Measurements from ENCODE around the gene MIA. TPM values are rescaled to one million over a fixed set of nuclear protein-coding genes. Genes with fewer than 3 reads are reported as not detected.

MIA gene
- total and polyA plus RNA-seq, 2 of the 4 experiments (the other 2 are of a cell fraction) = 0.44 TPM; not detected in 1

GRCh38 chr19:40809358-40810086 lies 34.2 kb downstream of the MIA start:
- POLR2A ChIA-PET (ENCODE audit: unreplicated experiment) = no interaction called here
- Histone ChIP-seq H3K27ac (ENCODE audit: insufficient read depth, low read length) (no peak overlapping the region), H4K20me1 (ENCODE audit: insufficient read depth, low read length) (peaks cover 52% of the 10 kb centered on the region)

More at GRCh38 chr19:40809358-40810086, 34.2 kb downstream of the MIA start:
- H3K9me1 ChIP-seq (ENCODE audit: insufficient read depth, low read length) = peaks cover 7% of the 10 kb centered on the region
- no peak overlapping the region for H2BK15ac ChIP-seq (ENCODE audit: low read depth, low read length)
- H2BK120ac ChIP-seq (ENCODE audit: low read depth, low read length) = no peak overlapping the region
- intact Hi-C loops (cut with micrococcal nuclease) = loop anchor here (5.0 kb wide), 1 partner anchor 147 kb away; no protein-coding TSS in a partner anchor
- DNase-seq (no peak), ATAC-seq (ENCODE audit: low read depth) (no peak)
- H3K4me2 ChIP-seq (ENCODE audit: low read depth, low read length) = no peak overlapping the region
- no peak overlapping the region for H2AFZ ChIP-seq (replicated peaks; ENCODE audit: low read length, poor library complexity)
- no peak overlapping the region for H2BK20ac ChIP-seq (ENCODE audit: low read depth, low read length)
- no peak overlapping the region for H3K9ac ChIP-seq (ENCODE audit: low read depth, low read length)
- in situ Hi-C loops (cut with MboI; ENCODE audit: low sequenced_read_pairs) = loop anchor here (5.0 kb wide), 1 partner anchor 147 kb away; no protein-coding TSS in a partner anchor
- H4K91ac ChIP-seq (ENCODE audit: insufficient read depth, low read depth, low read length) = no peak overlapping the region
- H4K8ac ChIP-seq (ENCODE audit: low read depth in 2 of 2, low read length in 2 of 2) = no peak overlapping the region
- H2AK9ac ChIP-seq (replicated peaks; ENCODE audit: low read depth, low read length, poor library complexity) = no peak overlapping the region
- no peaks in the 10 kb centered on the region for H3K27me3 ChIP-seq (ENCODE audit: control insufficient read depth, insufficient read depth, low read length)
- CTCF ChIA-PET = no interaction called here
- TF ChIP-seq FOS (IDR thresholded peaks at IDR 0.05; ENCODE audit: low read depth, low read length) = no peak
- no peak overlapping the region for H3K4me3 ChIP-seq (ENCODE audit: insufficient read depth, low read depth, low read length)
- peaks cover 24 to 62% of the 10 kb centered on the region in 2 experiments for H3K79me1 ChIP-seq (ENCODE audit: low read depth in 1 of 2, low read length in 2 of 2)
- H3K23ac ChIP-seq (ENCODE audit: low read depth, low read length) = no peak overlapping the region
- H3K18ac ChIP-seq (ENCODE audit: low read depth, low read length) = no peak overlapping the region
- H2AK5ac ChIP-seq (ENCODE audit: low read depth, low read length) = no peak overlapping the region
- H3K14ac ChIP-seq (replicated peaks; ENCODE audit: low read depth, low read length) = no peak overlapping the region
- 99% methylated on average over 16 of the region's 39 CpGs; no CpG with 5 or more reads in 1 of the 2 experiments for WGBS, 2 experiments (ENCODE audit: extremely low coverage in 2 of 2, insufficient read length in 1 of 2)
- H3K4me1 ChIP-seq (ENCODE audit: control insufficient read depth, insufficient read depth, low read length) = peaks cover 15% of the 10 kb centered on the region
- H3K9me3 ChIP-seq (ENCODE audit: control insufficient read depth, insufficient read depth, low read length) = no peaks in the 10 kb centered on the region
- H3K56ac ChIP-seq (ENCODE audit: extremely low read depth, insufficient read depth, low read length) = no peak overlapping the region
- H3K36me3 ChIP-seq (ENCODE audit: control insufficient read depth, insufficient read depth, low read length) = peaks cover 39% of the 10 kb centered on the region
- H4K5ac ChIP-seq (ENCODE audit: low read depth, low read length) = no peak overlapping the region
- dilution Hi-C loops (cut with HindIII; ENCODE audit: low sequenced_read_pairs, unreplicated experiment) = no loop called here
- H3K4ac ChIP-seq (ENCODE audit: low read depth, low read length) = no peak overlapping the region
- no TSS peak for BruUV-seq (replicated peaks)
- no peak overlapping the region for H2BK5ac ChIP-seq (ENCODE audit: low read depth, low read length, poor library complexity, severe bottlenecking)
